ENCODE data around the gene PTPN9.
"Not testable (repeated sequence)": the region's sequence is repeated elsewhere in the genome, so short reads cannot be mapped to it uniquely, and the experiment has no call there.

The PTPN9 gene

DNA sequence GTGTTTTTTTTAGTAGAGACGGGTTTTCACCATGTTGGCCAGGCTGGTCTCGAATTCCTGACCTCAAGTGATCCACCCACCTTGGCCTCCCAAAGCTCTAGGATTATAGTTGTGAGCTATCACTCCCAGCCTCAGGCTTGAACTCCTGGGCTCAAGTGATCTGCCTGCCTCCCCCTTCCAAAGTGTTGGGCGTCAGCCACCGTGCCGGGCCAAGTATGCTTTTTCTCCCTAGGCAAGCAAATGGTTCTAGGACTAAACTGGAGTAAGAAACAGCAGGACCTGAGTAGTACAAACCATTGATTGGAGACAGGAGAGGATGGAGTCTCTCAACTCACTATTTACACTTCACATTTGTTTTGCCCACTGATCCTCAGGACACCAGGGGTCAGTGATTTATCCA lies 4.6 kb upstream of the PTPN9 start:
- H3K4me3 ChIP-seq (ENCODE audit: low read depth, low read length), result no peak overlapping the region

GRCh38 chr15:75582943-75583342 lies 3.8 kb upstream of the PTPN9 start:
- not testable (repeated sequence) for H3K4me3 ChIP-seq (ENCODE audit: low read depth, low read length)

DNA sequence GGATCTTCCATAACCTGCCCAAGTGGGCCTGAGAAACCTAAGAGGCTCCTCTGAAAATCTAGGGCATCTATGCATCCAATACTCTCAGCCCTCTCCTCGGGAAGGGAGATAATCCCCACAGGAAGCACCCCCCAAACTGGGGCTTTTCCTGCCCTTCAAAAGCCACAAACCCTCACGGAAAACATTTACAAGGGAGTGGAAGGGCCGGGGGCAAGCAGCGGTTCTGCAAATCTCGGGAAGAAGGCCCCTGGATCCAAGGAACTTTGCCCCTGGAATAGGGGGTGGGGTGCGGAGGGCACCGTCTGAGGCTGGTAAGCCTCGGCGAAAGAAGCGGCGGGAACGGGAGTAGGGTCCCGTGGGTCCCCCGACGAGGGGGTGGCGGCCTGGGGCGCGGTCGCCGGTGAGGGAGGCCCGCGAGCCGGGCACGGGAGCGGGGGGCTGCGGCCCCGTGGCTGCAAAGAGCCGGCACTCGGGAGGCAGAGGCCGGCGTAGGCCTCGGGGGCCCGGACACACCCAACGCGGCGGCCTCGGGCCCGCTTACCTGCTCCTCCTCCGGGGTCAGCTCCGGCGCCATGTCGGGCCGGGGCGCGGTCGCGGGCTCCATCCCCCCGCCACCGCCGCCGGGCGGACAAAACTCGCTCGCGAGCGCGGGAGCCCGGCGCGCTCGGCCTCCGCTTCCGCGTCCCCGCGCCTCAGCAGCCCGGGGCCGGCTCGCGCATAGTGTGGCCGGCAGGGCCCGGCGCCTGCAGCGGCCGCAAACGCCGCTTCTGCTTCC lies 755 bp downstream of the PTPN9 start:
- peak overlapping the region; percentile 86 for H3K4me3 ChIP-seq (ENCODE audit: low read depth, low read length)

GRCh38 chr15:75577401-75578172 lies 1.5 kb downstream of the PTPN9 start:
- H3K4me3 ChIP-seq (ENCODE audit: low read depth, low read length), result peak overlapping the region; percentile 86

GRCh38 chr15:75573648-75574384 lies 5.3 kb downstream of the PTPN9 start:
- H3K4me3 ChIP-seq (ENCODE audit: low read depth, low read length), result no peak overlapping the region

DNA sequence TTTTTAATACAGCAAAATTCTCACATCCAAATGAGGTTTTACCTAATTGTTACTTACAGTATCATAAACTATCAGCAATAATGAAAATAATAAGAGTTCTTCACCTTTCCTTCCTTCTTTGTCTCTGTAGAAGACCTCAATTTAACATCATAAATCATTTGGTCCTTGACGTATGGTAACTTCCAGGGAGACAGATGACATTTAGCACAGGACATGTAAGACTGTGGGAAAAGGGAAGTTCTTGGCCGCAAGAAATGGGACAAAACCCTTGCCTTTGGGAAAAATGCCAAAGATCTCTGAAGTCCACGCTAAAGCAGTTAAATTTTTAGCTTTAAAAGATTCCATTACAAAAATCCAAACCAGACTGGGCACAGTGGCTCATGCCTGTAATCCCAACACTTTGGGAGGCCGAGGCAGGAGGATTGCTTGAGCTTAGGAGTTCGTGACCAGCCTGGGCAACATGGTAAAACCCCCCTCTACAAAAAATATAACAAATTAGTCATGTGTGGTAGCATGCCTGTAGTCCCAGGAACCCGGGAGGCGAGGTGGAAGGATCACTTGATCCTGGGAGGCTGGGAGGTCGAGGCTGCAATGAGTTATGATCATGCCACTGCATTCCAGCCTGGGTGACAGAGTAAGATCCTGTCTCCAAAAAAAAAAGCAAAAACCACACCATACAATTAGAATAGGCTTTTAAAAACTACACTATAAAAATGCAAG lies 8.8 kb downstream of the PTPN9 start:
- no peak overlapping the region for H3K4me3 ChIP-seq (ENCODE audit: low read depth, low read length)

- no peak overlapping the region for H3K4me3 ChIP-seq (ENCODE audit: low read depth, low read length)
Observed at GRCh38 chr15:75565062-75565970, 13.8 kb downstream of the PTPN9 start.

GRCh38 chr15:75561888-75562287 lies 17.2 kb downstream of the PTPN9 start:
- no peak overlapping the region for H3K4me3 ChIP-seq (ENCODE audit: low read depth, low read length)

- H3K4me3 ChIP-seq (ENCODE audit: low read depth, low read length), result not testable (repeated sequence)
Observed at GRCh38 chr15:75559360-75559759, 19.8 kb downstream of the PTPN9 start.

- H3K4me3 ChIP-seq (ENCODE audit: low read depth, low read length), result not testable (repeated sequence)
Observed at GRCh38 chr15:75558955-75559354, 20.2 kb downstream of the PTPN9 start.

GRCh38 chr15:75554717-75555116 lies 24.4 kb downstream of the PTPN9 start:
- H3K4me3 ChIP-seq (ENCODE audit: low read depth, low read length), result no peak overlapping the region

DNA sequence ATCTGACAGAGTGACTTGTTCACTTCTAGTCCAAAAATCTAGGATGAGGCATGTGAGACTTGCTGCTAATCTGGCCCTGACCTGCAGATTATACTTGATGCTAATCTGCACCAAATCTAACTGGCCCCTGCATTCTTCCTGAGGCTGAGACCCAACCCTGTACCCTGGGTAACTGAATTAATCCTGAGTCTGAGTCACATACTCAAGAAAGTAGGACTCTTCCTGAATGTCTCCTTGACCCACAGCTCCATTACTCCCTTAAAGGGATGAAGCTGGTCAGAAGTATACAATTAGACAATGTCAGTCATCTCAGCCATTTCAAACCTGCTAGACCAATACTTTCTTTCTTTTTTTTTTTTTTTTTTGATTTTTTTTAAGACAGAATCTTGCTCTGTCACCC lies 25.5 kb downstream of the PTPN9 start:
- H3K4me3 ChIP-seq (ENCODE audit: low read depth, low read length), result no peak overlapping the region

DNA sequence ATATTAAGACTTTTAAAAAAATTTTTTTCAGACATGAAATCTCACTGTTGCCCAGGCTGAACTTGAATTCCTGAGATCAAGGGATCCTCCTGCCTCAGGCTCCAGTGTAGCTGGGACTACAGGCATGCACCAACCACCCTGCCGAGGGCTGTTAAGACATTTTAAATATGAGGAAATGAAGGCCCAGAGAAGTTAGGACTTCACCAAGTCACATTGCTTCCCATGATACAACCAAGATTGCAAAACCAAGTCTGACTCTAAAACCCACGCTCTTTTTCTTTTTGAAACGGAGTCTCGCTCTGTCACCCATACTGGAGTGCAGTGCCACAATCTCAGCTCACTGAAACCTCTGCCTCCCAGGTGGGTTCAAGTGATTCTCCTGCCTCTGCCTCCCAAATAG lies 28.0 kb downstream of the PTPN9 start:
- no peak overlapping the region for H3K4me3 ChIP-seq (ENCODE audit: low read depth, low read length)

DNA sequence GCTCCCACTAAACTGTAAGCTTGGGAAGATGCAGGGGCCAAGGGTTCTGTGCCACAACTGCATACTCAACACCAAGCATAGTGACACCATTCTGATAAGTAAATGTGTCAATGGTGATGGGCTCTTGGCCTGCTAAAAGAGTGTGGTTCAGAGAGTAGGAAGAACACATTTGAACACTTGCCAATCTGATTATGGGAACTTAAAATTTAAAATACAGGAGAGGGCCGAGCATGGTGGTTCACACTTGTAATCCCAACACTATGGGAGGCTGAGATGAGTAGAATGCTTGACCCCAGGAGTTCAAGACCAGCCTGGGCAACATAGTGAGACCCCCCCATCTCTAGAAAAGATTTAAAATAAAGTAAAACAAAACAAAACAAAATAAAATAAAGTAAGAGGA lies 34.1 kb downstream of the PTPN9 start:
- H3K4me3 ChIP-seq (ENCODE audit: low read depth, low read length), result no peak overlapping the region

DNA sequence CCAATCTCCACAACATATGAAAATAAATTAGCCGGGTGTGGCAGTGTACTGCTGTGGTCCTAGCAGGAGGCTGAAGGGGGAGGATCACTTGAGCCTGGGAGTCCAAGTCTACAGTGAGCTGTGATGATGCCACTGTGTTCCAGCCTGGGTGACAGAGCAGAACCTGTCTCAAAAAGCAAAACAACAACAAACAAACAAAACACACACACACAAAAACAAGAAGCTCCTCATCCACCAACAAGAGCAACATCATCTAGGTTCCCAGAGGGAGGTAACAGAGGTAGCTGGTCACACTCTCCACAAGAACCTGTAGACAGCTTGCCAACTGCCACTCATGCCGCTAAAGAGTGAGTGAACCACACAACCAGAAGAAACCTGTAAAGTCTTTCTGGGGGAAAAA lies 34.8 kb downstream of the PTPN9 start:
- no peak overlapping the region for H3K4me3 ChIP-seq (ENCODE audit: low read depth, low read length)

GRCh38 chr15:75542949-75543545 lies 36.1 kb downstream of the PTPN9 start:
- H3K4me3 ChIP-seq (ENCODE audit: low read depth, low read length), result not testable (repeated sequence)

- H3K4me3 ChIP-seq (ENCODE audit: low read depth, low read length), result no peak overlapping the region
Observed at GRCh38 chr15:75542386-75542797, 36.7 kb downstream of the PTPN9 start.

DNA sequence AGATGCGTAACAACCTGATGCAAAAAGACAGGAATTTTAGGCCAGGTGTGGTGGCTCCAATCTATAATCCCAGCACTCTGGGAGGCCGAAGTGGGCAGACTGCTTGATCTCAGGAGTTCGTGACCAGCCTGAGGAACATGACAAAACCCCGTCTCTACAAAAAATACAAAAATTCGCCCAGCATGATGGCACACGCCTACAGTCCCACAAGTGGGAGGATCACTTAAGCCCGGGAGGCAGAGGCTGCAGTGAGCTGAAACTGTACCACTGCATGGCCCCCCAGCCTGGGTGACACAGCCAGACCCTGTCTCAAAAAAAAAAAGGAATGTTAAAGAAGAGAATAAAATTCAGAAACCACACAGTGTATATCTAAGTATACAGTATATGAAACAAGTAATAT lies 40.7 kb downstream of the PTPN9 start:
- no peak overlapping the region for H3K4me3 ChIP-seq (ENCODE audit: low read depth, low read length)

DNA sequence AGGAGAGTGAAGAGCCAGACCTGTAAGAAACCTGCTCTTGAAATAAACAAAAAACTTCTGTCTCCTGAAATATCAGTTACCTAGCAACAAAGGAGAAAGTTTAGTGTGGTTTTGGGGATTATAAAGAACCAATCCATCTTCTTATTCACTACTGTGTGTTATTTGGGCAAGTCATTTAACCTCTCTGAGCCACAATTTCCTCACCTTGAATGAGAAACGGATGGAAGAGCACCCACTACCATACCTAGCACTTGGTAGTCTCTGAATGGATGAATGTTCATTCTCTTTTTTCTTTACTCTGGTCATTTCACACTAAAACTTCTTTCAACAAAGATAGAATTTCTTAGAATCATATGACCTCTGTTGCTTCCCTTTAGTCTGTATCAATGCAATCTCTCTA lies 45.2 kb downstream of the PTPN9 start:
- H3K4me3 ChIP-seq (ENCODE audit: low read depth, low read length), result no peak overlapping the region
